Cardiac muscle cell (in vitro differentiated cells and primary cell): Measurements from ENCODE around the gene GREB1. TPM values are rescaled to one million over a fixed set of nuclear protein-coding genes. Genes with fewer than 3 reads are reported as not detected.

Source experiments
- DNase-seq, 2 donors: peaks; one replicate each; pipeline versions ENCODE4 v3.0.0 to v3.0.0-alpha.2; 2010 to 2017; ENCODE audit warnings: low read depth in 1 of 2, low spot score in 1 of 2
- H3K27ac ChIP-seq: fragments of 200-600 bp; sonication (generic); 2 replicates; pipeline ENCODE4 v1.5.1; 2016
- H3K27me3 ChIP-seq: fragments of 200-600 bp; sonication (generic); 2 replicates; pipeline ENCODE4 v1.6.0; 2016; ENCODE audit warnings: control low read depth
- H3K36me3 ChIP-seq: fragments of 200-600 bp; sonication (generic); 2 replicates; pipeline ENCODE4 v1.5.1; 2016; ENCODE audit warnings: control low read depth
- H3K4me1 ChIP-seq: fragments of 200-600 bp; sonication (generic); 2 replicates; pipeline ENCODE4 v1.8.1; 2017; ENCODE audit warnings: low read depth, mild to moderate bottlenecking, mixed run types
- H3K4me3 ChIP-seq: fragments of 200-600 bp; sonication (generic); 2 replicates; pipeline ENCODE4 v1.5.1; 2016; ENCODE audit warnings: mild to moderate bottlenecking
- H3K9me3 ChIP-seq: fragments of 200-600 bp; sonication (generic); 2 replicates; pipeline ENCODE4 v1.5.1; 2017; ENCODE audit warnings: low read depth, mild to moderate bottlenecking, control low read depth
- CTCF ChIP-seq: IDR thresholded peaks from 2 replicates; pipeline ENCODE4 v1.5.1; 2012; ENCODE audit warnings: low read depth, mild to moderate bottlenecking, low read length
- polyA plus RNA-seq: library from polyadenylated mRNA; unstranded; fragments of >200 nt; fragmentation: Nextera tagmentation; extraction: Ambion mirVana; gene quantifications from 2 replicates; pipeline ENCODE4 v1.2.1, GENCODE V29; 2016
- total RNA-seq: library from RNA; depleted of rRNA; stranded (reverse); fragments of >200 nt; gene quantifications from 2 replicates; pipeline ENCODE4 v1.2.3, GENCODE V29; 2016

GREB1 gene
- total and polyA plus RNA-seq, 2 experiments from 2014 or later: 27.1 to 50.5 TPM

DNA sequence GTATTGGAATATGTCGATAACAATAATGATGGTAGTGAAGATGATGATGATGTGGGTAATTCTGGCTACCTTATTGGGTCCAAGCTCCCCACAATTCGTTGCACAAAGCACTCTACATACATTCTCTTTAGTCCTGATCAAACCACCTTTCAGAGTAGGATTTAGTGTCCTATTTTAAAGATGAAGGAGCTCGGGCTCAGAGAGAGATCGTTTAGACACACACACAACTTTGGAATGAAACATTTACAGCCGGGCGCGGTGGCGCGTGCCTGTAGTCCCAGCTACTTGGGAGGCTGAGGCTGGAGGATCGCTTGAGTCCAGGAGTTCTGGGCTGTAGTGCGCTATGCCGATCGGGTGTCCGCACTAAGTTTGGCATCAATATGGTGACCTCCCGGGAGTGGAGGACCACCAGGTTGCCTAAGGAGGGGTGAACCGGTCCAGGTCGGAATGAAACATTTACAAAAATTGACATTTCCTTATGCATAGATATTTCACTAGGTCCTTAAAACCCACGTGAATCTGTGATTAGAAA is 50.7 kb downstream of the GREB1 start:
- Histone ChIP-seq H3K27ac (no peak overlapping the region), H3K4me3 (no peak overlapping the region), H3K9me3 (no peaks in the 10 kb centered on the region), H3K36me3 (peaks cover 13% of the 10 kb centered on the region), H3K4me1 (no peaks in the 10 kb centered on the region), H3K27me3 (no peaks in the 10 kb centered on the region)
- no peak for DNase-seq
- no peak for TF ChIP-seq CTCF

GRCh38 chr2:11585071-11585470 is 51.2 kb downstream of the GREB1 start:
- Histone ChIP-seq H3K4me3 (no peak overlapping the region), H3K9me3 (no peaks in the 10 kb centered on the region), H3K27ac (no peak overlapping the region), H3K27me3 (no peaks in the 10 kb centered on the region), H3K36me3 (peaks cover 13% of the 10 kb centered on the region), H3K4me1 (no peaks in the 10 kb centered on the region)
- DNase-seq: no peak
- no peak for TF ChIP-seq CTCF

DNA sequence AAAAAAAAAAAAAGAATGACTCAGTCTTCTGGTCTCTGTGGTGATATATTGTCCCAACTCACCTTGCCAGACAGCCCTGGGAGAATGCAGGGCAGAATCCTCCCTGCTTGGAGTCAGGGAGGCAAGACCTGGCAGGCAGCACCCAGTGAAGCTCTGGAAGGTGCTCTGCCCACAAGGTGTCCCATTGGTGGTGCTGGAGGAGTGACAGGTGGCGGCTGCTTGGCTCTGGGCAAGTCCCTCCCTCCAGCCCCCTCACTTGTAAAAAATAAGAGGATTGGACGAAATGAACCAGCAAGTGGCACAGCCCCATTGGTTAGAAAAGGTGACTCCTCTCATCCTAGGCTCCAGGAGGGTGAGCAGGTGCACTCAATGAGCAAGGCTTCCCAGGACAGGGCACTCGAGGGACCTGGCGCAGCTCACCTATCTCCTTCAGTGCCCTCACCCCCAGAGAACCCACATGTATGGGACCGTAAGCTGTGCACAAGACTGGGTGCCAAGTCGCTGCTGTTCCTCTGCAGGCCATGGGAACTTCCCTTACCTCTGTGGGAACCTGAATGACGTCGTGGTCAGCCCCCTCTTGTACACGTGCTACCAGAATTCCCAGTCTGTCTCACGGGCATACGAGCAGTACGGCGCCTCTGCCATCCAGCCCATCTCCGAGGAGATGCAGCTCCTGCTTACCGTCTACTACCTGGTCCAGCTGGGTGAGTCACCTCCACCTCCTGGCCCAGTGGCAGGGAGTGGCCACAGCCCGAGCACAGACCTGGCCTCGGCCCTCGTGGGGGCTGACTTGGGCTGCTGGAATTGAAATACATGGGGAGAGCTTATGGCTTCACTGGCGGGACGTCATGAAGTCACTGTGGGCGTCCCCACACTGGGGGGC is 54.6 kb downstream of the GREB1 start:
- TF ChIP-seq CTCF: no peak
- no peaks in the 10 kb centered on the region for H3K4me1 ChIP-seq
- no peaks in the 10 kb centered on the region for H3K27me3 ChIP-seq
- no peak overlapping the region for H3K27ac ChIP-seq
- H3K9me3 ChIP-seq: no peaks in the 10 kb centered on the region
- H3K36me3 ChIP-seq: peaks cover 25% of the 10 kb centered on the region
- no peak for DNase-seq
- no peak overlapping the region for H3K4me3 ChIP-seq

DNA sequence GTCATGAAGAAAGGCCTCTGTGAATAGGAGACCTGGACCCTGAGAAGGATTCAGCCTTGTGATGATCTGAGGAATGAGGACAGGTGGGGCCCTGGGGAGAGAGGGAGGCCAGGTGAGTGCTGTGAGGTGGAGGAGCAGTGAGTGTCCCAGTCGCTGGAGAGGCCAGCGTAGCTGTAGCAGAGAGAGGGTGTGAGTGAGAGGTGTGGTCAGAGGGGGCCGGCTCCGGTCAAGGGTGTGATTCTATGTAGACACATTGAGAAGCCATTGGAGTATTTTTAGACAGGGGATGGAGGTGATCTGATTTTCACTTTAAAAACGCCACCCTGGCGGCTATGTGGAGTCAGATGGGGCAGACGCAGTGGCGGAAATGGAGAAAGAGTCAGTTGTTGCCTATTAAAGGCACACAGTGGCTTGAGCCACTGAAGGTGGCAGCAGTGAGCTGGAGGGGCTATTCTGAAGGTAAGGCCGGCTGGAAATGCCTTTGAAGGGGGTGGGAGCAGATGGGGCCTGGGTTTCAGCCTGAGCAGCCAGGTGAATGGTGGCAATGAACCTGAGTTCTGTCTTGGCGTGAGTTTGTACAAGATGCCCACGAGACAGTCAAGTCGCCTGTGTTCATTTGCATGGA is 55.6 kb downstream of the GREB1 start:
- Histone ChIP-seq H3K27me3 (no peaks in the 10 kb centered on the region), H3K4me3 (no peak overlapping the region), H3K9me3 (no peaks in the 10 kb centered on the region), H3K27ac (no peak overlapping the region), H3K4me1 (no peaks in the 10 kb centered on the region), H3K36me3 (peaks cover 25% of the 10 kb centered on the region)
- DNase-seq: no peak
- no peak for TF ChIP-seq CTCF

- no peak for TF ChIP-seq CTCF
- Histone ChIP-seq H3K27me3 (no peaks in the 10 kb centered on the region), H3K4me1 (no peaks in the 10 kb centered on the region), H3K27ac (no peak overlapping the region), H3K4me3 (no peak overlapping the region), H3K9me3 (no peaks in the 10 kb centered on the region), H3K36me3 (peaks cover 26% of the 10 kb centered on the region)
- no peak for DNase-seq
Measured at GRCh38 chr2:11590193-11590592, 56.3 kb downstream of the GREB1 start.
